Neural cell (in vitro differentiated cells): ENCODE measurements around the gene PTPRG.

Source experiments
- CTCF ChIP-seq: fragments of 450-650 bp; IDR thresholded peaks from 2 replicates; pipeline ENCODE4 v1.5.1; 2014; ENCODE audit warnings: antibody characterized with exemption, mild to moderate bottlenecking, moderate library complexity; ENCODE audit not compliant: poor library complexity, severe bottlenecking
- EP300 ChIP-seq: fragments of 450-650 bp; conservative IDR thresholded peaks from 2 replicates; pipeline ENCODE4 v1.6.1; 2014; ENCODE audit warnings: antibody characterized with exemption, mild to moderate bottlenecking, moderate library complexity; ENCODE audit not compliant: poor library complexity, severe bottlenecking
- EZH2 ChIP-seq: fragments of 200-600, 300-800 bp; shearing (Covaris generic), sonication (generic); IDR thresholded peaks from 2 replicates; pipeline ENCODE4 v1.6.1; 2014; ENCODE audit warnings: antibody characterized with exemption, low read length, borderline replicate concordance, mild to moderate bottlenecking; ENCODE audit not compliant: insufficient read depth, poor library complexity, severe bottlenecking
- MXI1 ChIP-seq: fragments of 450-650 bp; conservative IDR thresholded peaks from 2 replicates; pipeline ENCODE4 v1.6.1; 2014; ENCODE audit warnings: antibody characterized with exemption, mild to moderate bottlenecking; ENCODE audit not compliant: poor library complexity, severe bottlenecking
- POLR2AphosphoS5 ChIP-seq: IDR thresholded peaks from 2 replicates; pipeline ENCODE4 v1.6.1; 2012
- RAD21 ChIP-seq: fragments of 450-650 bp; conservative IDR thresholded peaks from 2 replicates; pipeline ENCODE4 v1.6.1; 2014; ENCODE audit warnings: antibody characterized with exemption, mild to moderate bottlenecking, moderate library complexity
- REST ChIP-seq: IDR thresholded peaks from 2 replicates; pipeline ENCODE4 v1.6.1; 2012; ENCODE audit warnings: borderline replicate concordance
- SMC3 ChIP-seq: fragments of 450-650 bp; conservative IDR thresholded peaks from 2 replicates; pipeline ENCODE4 v1.6.1; 2014; ENCODE audit warnings: antibody characterized with exemption, mild to moderate bottlenecking, moderate library complexity; ENCODE audit not compliant: poor library complexity
- TAF1 ChIP-seq: IDR thresholded peaks from 2 replicates; pipeline ENCODE4 v1.6.1; 2012; ENCODE audit warnings: low read depth

DNA sequence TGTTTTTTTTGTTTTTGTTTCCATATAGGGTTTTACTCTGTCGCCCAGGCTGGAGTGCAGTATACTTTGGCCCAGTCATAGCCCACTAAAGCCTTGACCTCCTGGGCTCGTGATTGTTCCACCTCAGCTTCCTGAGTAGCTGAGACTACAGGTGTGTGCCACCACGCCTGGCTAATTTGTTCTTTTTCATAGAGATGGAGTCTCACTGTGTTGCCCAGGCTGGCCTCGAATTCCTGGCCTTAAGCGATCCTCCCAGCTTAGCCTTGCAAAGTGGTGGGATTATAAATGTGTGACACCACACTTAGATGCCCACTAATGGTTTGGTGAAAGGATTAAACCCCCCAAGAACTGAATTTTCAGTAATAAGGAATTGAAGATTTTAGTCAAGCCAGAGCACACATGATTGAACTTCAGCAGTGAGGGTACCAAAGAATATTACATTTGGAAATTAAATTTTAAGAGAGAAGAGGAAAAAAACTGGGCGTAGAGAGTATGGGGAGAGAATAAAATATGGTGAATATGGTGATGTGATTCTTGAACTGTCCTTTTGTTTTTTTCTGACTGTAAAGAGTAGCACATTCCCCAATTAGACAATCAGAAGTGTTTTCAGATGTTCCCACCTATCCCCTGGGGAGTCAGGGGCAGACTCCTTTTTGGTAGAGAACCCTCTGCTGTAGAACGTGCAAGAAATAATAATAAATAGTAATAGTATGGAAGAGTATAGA is 208.1 kb downstream of the PTPRG start:
- no peak for TF ChIP-seq CTCF
- no peak for TF ChIP-seq SMC3
- TF ChIP-seq EZH2, result no peak
- TF ChIP-seq POLR2AphosphoS5, result no peak
- no peak for TF ChIP-seq TAF1
- no peak for TF ChIP-seq REST
- no peak for TF ChIP-seq EP300
- no peak for TF ChIP-seq RAD21
- no peak for TF ChIP-seq MXI1
